Hepatocyte (in vitro differentiated cells): Measurements from ENCODE around the gene SVOP. TPM values are rescaled to one million over a fixed set of nuclear protein-coding genes. Genes with fewer than 3 reads are reported as not detected.

Experiments used
- DNase-seq: peaks from one replicate; pipeline ENCODE4 v3.0.0-alpha.2; 2016; ENCODE audit warnings: low spot score
- H2AFZ ChIP-seq: fragments of 200-600 bp; sonication (generic); 2 replicates; pipeline ENCODE4 v1.6.0; 2016; ENCODE audit warnings: antibody characterized with exemption, mild to moderate bottlenecking
- H3K27ac ChIP-seq: fragments of 200-600 bp; sonication (generic); 2 replicates; pipeline ENCODE4 v1.5.1; 2016; ENCODE audit warnings: mild to moderate bottlenecking
- H3K27me3 ChIP-seq: fragments of 200-600 bp; sonication (generic); 2 replicates; pipeline ENCODE4 v1.6.1; 2016
- H3K36me3 ChIP-seq: fragments of 200-600 bp; sonication (generic); replicated peaks from 2 replicates; pipeline ENCODE4 v1.5.1; 2016; ENCODE audit warnings: low read depth; ENCODE audit not compliant: insufficient read depth
- H3K4me1 ChIP-seq: fragments of 200-600 bp; sonication (generic); 2 replicates; pipeline ENCODE4 v1.5.1; 2016; ENCODE audit warnings: mild to moderate bottlenecking, moderate library complexity; ENCODE audit not compliant: insufficient read depth
- H3K4me2 ChIP-seq: fragments of 200-600 bp; sonication (generic); 2 replicates; pipeline ENCODE4 v1.6.0; 2016
- H3K4me3 ChIP-seq: fragments of 200-600 bp; sonication (generic); 2 replicates; pipeline ENCODE4 v1.5.1; 2016; ENCODE audit warnings: mild to moderate bottlenecking
- H3K79me2 ChIP-seq: fragments of 200-600 bp; sonication (generic); 2 replicates; pipeline ENCODE4 v1.6.0; 2017; ENCODE audit warnings: mild to moderate bottlenecking
- H3K9me2 ChIP-seq: fragments of 200-600 bp; sonication (generic); replicated peaks from 2 replicates; pipeline ENCODE4 v1.6.0; 2017; ENCODE audit warnings: mild to moderate bottlenecking; ENCODE audit not compliant: insufficient read depth
- H3K9me3 ChIP-seq: fragments of 200-600 bp; sonication (generic); 2 replicates; pipeline ENCODE4 v1.5.1; 2016; ENCODE audit warnings: low read depth, mild to moderate bottlenecking
- H4K20me1 ChIP-seq: fragments of 200-600 bp; sonication (generic); 2 replicates; pipeline ENCODE4 v1.6.0; 2016; ENCODE audit warnings: mild to moderate bottlenecking; ENCODE audit not compliant: insufficient read depth, poor library complexity, severe bottlenecking
- CTCF ChIP-seq: fragments of 200-600 bp; sonication (generic); IDR thresholded peaks from 2 replicates; pipeline ENCODE4 v1.5.1; 2016; ENCODE audit warnings: antibody characterized with exemption, mild to moderate bottlenecking; ENCODE audit not compliant: poor library complexity
- EZH2 ChIP-seq: fragments of 200-600 bp; sonication (generic); IDR thresholded peaks from 2 replicates; pipeline ENCODE4 v1.6.1; 2016; ENCODE audit warnings: antibody characterized with exemption, mild to moderate bottlenecking, borderline replicate concordance
- EZH2phosphoT487 ChIP-seq: fragments of 200-600 bp; sonication (generic); IDR thresholded peaks from one replicate; pipeline ENCODE4 v1.6.1; 2018; ENCODE audit warnings: antibody characterized with exemption, mild to moderate bottlenecking, low read depth, moderate library complexity; ENCODE audit not compliant: unreplicated experiment, severe bottlenecking
- WGBS: methylation state at CpG from one replicate; pipeline ENCODE4 v1.1.6; 2016; ENCODE audit warnings: low lambda C conversion rate; ENCODE audit errors: missing lambda C conversion rate; 5-methylcytosine and 5-hydroxymethylcytosine counted together
- polyA plus RNA-seq: library from polyadenylated mRNA; unstranded; fragments of >200 nt; fragmentation: Nextera tagmentation; extraction: Ambion mirVana; gene quantifications from 2 replicates; pipeline ENCODE4 v1.2.1, GENCODE V29; 2016
- total RNA-seq: library from RNA; depleted of rRNA; stranded (reverse); fragments of >200 nt; gene quantifications from 2 replicates; pipeline ENCODE4 v1.2.3, GENCODE V29; 2014

SVOP gene
- total and polyA plus RNA-seq, 2 experiments from 2014 or later, result 0.27 to 0.45 TPM

GRCh38 chr12:108862588-108862959, 158.3 kb downstream of the SVOP start:
- no peak for DNase-seq
- no peaks in the 10 kb centered on the region for H3K79me2 ChIP-seq
- no peaks in the 10 kb centered on the region for H3K27me3 ChIP-seq
- no peaks in the 10 kb centered on the region for H4K20me1 ChIP-seq
- H3K27ac ChIP-seq, result no peak overlapping the region
- TF ChIP-seq EZH2, result no peak
- no peak for TF ChIP-seq CTCF
- no peak for TF ChIP-seq EZH2phosphoT487
- no peak overlapping the region for H2AFZ ChIP-seq
- WGBS, result 73% methylated on average over 3 of the region's 3 CpGs
- H3K4me2 ChIP-seq, result no peak overlapping the region
- no peak overlapping the region for H3K4me3 ChIP-seq
- no peaks in the 10 kb centered on the region for H3K36me3 ChIP-seq
- no peaks in the 10 kb centered on the region for H3K9me3 ChIP-seq
- no peaks in the 10 kb centered on the region for H3K9me2 ChIP-seq
- H3K4me1 ChIP-seq, result peaks cover 4% of the 10 kb centered on the region

GRCh38 chr12:108861878-108862587, 158.8 kb downstream of the SVOP start:
- Histone ChIP-seq H3K4me1 (peaks cover 4% of the 10 kb centered on the region), H2AFZ (no peak overlapping the region), H3K79me2 (peaks cover under 1% of the 10 kb centered on the region), H3K27me3 (no peaks in the 10 kb centered on the region), H3K27ac (no peak overlapping the region), H3K4me3 (no peak overlapping the region), H3K9me2 (no peaks in the 10 kb centered on the region), H3K4me2 (no peak overlapping the region), H3K36me3 (no peaks in the 10 kb centered on the region), H3K9me3 (no peaks in the 10 kb centered on the region), H4K20me1 (no peaks in the 10 kb centered on the region)
- TF ChIP-seq EZH2phosphoT487 (no peak), CTCF (no peak), EZH2 (no peak)
- DNase-seq, result no peak
- WGBS, result 93% methylated on average over 5 of the region's 6 CpGs

- H3K4me3 ChIP-seq, result no peak overlapping the region
- H2AFZ ChIP-seq, result no peak overlapping the region
- 72% methylated on average over 6 of the region's 6 CpGs for WGBS
- no peak overlapping the region for H3K27ac ChIP-seq
- no peak overlapping the region for H3K4me2 ChIP-seq
- H3K79me2 ChIP-seq, result peaks cover 17% of the 10 kb centered on the region
- no peak for TF ChIP-seq CTCF
- no peak for TF ChIP-seq EZH2phosphoT487
- TF ChIP-seq EZH2, result no peak
- H3K4me1 ChIP-seq, result peaks cover 14% of the 10 kb centered on the region
- no peaks in the 10 kb centered on the region for H3K9me3 ChIP-seq
- H3K9me2 ChIP-seq, result no peaks in the 10 kb centered on the region
- peaks cover 3% of the 10 kb centered on the region for H4K20me1 ChIP-seq
- H3K36me3 ChIP-seq, result no peaks in the 10 kb centered on the region
- DNase-seq, result no peak
- no peaks in the 10 kb centered on the region for H3K27me3 ChIP-seq
These were observed 160.4 kb downstream of the SVOP start for GRCh38 chr12:108860443-108860842.
